HG03575 (cell line): ENCODE data around the gene RCAN3.
"Not testable (repeated sequence)": the region's sequence is repeated elsewhere in the genome, so short reads cannot be mapped to it uniquely, and the experiment has no call there.

Source experiments
- ATAC-seq: cut with Tn5 transposase; IDR thresholded peaks from one replicate; pipeline ENCODE4 v1.9.1; 2021; ENCODE audit not compliant: unreplicated experiment, insufficient number of reproducible peaks, low FRiP score; ENCODE audit errors: extremely low read depth

The RCAN3 gene

DNA sequence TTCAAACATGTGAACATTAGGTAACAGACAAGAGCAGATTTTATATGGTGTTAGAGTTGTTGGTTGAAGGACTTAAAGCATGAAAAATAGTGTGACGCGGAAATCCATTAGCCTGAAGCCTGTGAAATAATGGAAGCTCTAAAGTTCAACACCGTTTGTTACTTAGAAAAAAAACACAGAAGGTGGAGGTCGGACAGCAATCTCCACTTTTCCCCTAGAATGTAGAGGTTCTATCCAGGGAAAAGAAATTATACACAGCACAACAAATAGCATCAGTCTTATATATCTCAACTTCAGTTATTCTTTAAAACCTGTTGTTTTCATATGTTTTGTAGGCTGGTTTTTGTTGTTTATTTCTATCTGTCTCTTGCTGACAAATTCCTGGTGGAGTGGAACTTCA lies 1.9 kb downstream of the RCAN3 start:
- no peak for ATAC-seq

GRCh38 chr1:24505816-24506215 lies 3.2 kb downstream of the RCAN3 start:
- no peak for ATAC-seq

- ATAC-seq = no peak
Observed at GRCh38 chr1:24506691-24507381, 4.2 kb downstream of the RCAN3 start.

GRCh38 chr1:24507405-24507804 lies 4.8 kb downstream of the RCAN3 start:
- ATAC-seq = no peak

GRCh38 chr1:24508911-24509310 lies 6.3 kb downstream of the RCAN3 start:
- ATAC-seq = no peak

- ATAC-seq = no peak
Observed at GRCh38 chr1:24513706-24514105, 11.1 kb downstream of the RCAN3 start.

DNA sequence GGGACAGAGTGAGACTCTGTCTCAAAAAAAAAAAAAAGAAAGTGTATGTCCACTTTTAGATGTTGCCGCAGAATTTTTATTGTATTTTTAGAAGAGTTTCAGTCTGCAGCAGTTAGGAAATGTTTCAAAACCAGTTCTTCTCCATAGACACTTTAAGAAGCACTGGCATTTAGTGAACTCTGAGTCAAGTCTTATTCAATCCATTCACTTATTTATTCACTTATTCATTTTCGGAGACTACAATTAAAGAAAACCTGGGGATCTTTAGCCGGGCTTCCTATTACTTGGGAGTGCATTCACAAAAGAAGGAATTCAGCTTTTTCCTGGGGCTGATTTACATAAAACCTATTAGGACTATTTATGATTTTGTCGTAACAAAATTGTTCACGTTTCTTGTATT lies 12.3 kb downstream of the RCAN3 start:
- ATAC-seq = no peak

GRCh38 chr1:24515671-24516209 lies 13.1 kb downstream of the RCAN3 start:
- ATAC-seq = not testable (repeated sequence)

- ATAC-seq = no peak
Observed at GRCh38 chr1:24516506-24516905, 13.9 kb downstream of the RCAN3 start.

GRCh38 chr1:24517898-24518297 lies 15.3 kb downstream of the RCAN3 start:
- no peak for ATAC-seq

DNA sequence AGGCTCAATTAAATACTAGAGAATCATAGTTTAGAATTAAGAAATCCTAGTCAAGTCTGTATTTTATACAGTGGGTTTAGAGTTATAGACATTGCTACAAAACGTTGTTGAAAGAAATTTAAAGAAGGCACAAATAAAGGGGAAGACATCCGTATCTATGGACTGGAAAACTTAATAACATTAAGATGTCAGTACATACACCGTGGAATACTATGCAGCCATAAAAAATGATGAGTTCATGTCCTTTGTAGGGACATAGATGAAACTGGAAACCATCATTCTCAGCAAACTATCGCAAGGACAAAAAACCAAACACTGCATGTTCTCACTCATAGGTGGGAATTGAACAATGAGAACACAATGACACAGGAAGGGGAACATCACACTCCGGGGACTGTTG lies 17.6 kb downstream of the RCAN3 start:
- not testable (repeated sequence) for ATAC-seq

DNA sequence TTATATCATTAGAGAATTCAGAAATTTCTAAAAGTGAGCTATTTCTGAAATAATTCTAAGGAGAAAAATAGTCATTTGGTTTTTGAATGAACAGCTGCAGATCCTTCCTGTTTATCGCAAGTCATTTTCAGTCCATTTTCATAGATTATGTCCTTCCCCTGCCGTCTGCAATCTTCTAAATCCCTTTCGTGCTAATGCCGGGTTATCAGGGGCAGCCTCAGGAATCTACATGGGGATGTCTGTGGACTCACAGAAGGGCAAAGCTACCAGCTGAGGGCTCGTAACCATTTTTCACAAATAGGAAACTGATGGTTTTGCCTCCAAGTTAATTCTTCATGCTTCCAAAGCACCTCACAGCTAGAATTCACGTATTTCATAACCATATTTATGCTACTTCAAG lies 23.0 kb downstream of the RCAN3 start:
- no peak for ATAC-seq

DNA sequence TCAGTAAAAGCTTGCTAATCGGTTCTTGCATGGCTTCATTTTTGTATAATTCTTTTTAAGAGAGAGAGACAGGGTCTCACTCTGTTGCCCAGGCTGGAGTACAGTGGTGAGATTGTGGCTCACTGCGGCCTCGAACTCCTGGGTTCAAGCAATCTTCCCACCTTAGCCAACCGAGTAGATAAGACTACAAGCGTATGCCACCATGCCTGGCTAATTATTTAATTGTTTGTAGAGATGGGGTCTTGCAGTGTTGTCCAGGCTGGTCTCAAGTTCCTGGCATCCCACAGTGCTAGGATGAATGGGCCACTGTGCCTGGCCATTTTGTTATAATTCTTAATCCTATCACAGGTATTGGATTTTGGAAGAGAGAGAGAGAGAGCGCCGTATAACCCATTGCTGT lies 23.4 kb downstream of the RCAN3 start:
- ATAC-seq = no peak

DNA sequence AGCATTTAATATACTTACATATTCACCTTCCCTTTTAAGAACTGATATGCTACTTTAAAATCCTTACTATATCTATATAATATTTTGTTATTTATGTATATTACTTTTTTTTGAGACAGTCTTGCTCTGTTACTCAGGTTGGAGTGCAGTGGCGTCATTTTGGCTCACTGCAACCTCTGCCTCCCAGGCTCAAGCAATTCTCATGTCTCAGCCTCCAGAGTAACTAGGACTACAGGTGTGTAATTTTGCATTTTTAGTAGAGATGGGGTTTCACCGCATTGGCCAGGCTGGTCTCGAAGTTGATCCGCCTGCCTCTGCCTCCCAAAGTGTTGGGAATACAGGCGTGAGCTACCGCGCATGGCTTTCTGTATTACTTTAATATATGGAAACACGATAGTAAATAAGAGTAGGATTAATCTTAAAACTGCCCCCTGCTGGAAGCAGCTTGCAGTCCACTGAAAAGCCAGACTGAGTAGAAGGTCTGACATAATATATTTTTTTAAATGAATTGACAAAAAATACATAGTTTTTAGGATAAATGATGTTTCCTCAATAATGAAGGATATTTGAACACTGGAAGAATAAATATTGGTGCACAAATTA lies 24.4 kb downstream of the RCAN3 start:
- ATAC-seq = no peak

- ATAC-seq = no peak
Observed at GRCh38 chr1:24528744-24529143, 26.1 kb downstream of the RCAN3 start.

DNA sequence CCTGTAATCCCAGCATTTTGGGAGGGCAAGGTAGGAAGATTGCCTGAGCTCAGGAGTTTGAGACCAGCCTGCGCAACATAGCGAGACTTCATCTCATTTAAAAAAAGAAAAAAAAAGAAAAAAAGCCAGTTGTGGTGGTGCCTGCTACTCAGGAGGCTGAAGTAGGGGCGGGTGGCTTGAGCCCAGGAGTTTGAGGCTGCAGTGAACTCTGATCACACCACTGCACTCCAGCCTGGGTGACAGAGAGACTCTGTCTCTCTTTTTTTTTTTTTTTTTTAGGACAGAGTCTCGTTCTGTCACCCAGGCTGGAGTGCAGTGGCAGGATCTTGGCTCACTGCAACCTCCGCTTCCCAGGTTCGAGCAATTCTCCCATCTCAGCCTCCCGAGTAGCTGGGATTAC lies 26.7 kb downstream of the RCAN3 start:
- not testable (repeated sequence) for ATAC-seq

DNA sequence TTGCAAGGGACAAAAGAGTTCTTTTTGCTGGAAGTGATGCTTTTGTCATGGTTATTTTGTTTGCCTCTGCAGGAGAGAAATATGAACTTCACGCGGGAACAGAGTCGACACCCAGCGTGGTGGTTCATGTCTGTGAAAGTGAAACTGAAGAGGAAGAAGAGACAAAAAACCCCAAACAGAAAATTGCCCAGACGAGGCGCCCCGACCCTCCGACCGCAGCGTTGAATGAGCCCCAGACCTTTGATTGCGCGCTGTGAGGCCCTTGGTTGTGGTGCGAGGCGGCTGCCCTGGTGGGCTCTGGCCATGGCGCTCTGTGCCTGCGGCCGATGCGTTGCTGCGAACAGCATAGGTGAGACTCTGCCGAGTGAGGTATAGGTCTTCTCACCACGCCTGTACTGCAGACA lies 32.4 kb downstream of the RCAN3 start:
- ATAC-seq = no peak

DNA sequence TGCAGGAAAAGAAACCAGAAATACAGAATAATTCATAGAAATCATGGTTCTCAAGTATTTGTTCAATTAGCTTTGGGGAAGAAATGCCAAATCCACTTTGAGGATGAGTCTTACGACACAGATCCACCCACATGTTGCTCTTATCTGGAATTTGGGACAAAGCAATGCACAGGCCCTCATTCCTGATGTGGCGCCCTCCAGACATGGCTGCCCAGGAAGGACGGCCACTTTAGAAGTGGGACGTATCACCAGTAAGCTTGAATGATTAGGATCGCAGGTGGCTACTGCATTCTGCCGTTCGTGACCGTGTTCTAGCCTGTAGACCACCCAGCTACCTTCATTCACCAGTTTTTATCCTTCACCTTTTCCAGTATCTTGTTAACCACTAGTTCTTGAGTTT lies 33.1 kb downstream of the RCAN3 start:
- ATAC-seq = no peak

- ATAC-seq = no peak
Observed at GRCh38 chr1:24536391-24536840, 33.8 kb downstream of the RCAN3 start.

DNA sequence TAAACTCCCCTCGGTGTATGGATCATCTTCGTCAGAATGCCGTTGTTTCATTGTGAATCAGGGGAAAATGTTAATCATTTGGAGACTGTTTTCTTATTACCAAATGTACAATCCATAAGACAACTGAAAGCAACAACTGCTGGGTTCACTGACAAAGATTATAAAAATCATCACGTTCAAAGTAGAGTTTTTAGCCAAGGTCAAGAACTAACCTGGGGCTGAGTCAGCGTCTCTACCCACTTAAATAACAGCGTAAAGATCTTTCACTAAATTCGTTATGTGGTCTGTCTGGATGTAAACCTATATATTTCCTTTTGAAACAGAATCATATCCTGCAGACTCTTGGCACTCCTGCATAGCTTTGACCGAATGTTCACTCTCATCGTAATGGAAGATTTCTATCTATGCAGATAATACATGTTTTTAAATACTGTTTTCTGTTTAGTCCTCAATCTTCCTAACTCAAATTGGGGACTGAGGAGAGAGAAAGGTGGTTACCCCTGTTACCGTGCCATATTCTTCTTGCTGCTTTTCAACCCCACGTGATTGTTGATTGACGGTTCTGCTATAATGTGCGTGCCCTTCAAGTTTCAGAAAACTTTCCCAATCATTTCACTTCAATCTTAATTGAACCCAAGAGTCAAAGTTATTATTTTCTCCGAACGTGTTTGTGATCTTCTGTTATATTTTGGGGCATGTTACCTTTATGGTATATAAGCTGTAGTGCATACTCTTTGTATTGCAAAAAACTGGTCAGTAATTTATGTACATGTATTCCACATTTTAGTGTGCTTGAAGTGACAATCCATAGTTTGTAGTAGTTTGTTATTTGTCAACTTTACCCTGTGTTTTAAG lies 37.6 kb downstream of the RCAN3 start:
- no peak for ATAC-seq
